HG03025 (cell line): ENCODE data around the gene EXOC6.

Experiments used
- ATAC-seq: cut with Tn5 transposase; IDR thresholded peaks from one replicate; pipeline ENCODE4 v1.9.1; 2021; ENCODE audit warnings: mild to moderate bottlenecking, moderate library complexity; ENCODE audit not compliant: unreplicated experiment, low FRiP score

Gene EXOC6

DNA sequence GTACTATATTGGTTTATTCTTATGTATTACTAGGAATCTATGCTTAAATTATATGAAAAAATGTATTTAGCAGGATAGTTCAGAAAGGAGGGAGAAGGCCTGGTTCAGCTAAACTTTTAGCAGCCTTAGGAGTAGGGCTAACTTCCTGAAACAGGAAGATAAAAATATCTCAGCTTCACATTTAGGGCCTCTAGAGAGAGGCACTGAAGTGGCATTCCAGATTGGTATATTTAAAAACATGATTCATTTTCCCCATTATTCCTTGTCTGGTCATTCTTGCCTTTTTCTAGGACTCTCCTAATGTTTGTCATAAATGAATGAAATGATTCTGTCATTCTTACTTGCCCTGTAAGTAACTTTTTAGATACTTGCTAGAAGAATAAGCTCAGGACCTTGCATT is 149.3 kb downstream of the EXOC6 start:
- ATAC-seq, result no peak

DNA sequence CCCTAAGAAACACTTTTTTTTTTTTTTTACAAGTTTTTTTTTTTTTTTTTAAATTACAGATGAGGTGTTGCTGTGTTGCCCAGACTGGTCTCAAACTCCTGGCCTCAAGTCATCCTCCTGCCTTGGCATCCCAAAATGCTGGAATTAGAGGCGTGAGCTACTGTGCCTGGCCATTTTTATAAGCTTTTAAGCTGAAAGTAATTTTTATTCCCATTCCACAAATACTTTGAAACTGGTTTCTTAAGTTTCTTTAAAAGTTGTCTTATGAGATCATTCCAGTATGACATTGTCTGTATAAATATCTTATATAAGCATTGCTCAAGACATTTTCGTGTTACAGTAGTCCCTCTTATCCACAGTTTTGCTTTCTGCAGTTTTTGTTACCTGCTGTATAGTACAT is 150.9 kb downstream of the EXOC6 start:
- ATAC-seq, result no peak

GRCh38 chr10:93006435-93007039 is 158.2 kb downstream of the EXOC6 start:
- ATAC-seq, result no peak

- ATAC-seq, result no peak
Observed at GRCh38 chr10:93015722-93016121, 167.4 kb downstream of the EXOC6 start.

DNA sequence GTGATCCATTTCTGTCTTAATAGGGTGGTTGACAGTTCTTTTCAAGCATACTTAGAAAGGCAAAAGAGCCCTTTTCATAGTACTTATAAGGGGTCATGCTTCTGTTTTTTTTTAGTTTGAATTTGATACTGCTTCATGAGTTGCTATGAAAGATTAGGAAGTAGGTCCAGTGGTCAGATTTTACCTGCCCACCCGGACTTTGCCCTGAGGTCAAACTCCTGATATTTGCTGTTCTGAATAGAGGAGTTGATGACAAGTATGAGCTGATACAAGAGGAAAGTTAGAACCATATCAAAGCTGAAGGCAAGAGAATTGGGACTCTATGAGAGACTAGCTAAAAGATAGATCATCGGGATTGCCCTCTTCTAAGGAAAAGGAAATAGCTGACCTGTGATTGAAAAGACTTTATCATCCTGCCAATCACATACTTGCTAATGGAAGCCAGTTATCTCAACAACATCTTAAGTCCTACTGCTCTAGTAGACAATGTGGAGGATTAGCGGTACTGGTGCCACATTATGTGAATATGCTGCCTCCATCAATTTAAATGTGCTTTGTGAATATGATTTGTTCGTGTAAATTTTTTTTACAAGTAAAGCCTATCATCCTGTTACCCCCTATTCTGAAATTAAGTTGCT is 174.8 kb downstream of the EXOC6 start:
- no peak for ATAC-seq

DNA sequence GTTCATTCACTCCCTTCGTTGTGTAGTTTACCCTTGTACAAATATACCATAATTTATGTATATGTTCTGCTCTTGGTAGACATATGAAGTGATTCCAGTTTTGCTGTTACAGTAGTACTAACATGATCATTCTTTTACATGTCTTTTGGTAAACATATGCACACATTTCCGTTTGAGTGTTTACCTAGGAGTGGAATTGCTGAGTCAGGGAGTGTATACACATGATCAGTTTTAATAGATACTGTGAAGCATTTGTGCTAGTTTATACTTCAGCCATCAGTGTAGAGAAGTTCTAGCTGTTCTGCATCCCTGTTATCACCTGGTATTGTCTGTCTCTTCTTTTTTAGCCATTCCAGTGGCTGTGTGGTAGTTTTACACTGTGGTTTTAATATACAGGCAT is 177.8 kb downstream of the EXOC6 start:
- no peak for ATAC-seq

DNA sequence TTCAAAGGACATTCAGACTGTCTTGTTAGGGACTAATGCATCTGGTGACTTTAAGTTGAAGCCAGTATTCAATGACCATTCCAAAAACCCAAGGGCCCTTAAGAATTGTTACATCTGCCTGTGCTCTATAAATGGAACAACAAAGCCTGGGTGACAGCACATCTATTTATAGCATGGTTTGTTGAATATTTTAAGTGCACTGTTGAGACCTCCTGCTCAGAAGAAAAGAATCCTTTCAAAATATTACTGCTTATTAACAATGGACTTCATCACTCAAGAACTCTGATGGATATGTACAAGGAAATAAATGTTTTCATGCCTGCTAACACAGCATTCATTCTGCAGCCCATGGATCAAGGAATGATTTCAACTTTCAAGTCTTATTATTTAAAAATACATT is 179.2 kb downstream of the EXOC6 start:
- no peak for ATAC-seq

- ATAC-seq, result no peak
Observed at GRCh38 chr10:93028883-93029282, 180.6 kb downstream of the EXOC6 start.

- no peak for ATAC-seq
Observed at GRCh38 chr10:93030409-93030808, 182.1 kb downstream of the EXOC6 start.

DNA sequence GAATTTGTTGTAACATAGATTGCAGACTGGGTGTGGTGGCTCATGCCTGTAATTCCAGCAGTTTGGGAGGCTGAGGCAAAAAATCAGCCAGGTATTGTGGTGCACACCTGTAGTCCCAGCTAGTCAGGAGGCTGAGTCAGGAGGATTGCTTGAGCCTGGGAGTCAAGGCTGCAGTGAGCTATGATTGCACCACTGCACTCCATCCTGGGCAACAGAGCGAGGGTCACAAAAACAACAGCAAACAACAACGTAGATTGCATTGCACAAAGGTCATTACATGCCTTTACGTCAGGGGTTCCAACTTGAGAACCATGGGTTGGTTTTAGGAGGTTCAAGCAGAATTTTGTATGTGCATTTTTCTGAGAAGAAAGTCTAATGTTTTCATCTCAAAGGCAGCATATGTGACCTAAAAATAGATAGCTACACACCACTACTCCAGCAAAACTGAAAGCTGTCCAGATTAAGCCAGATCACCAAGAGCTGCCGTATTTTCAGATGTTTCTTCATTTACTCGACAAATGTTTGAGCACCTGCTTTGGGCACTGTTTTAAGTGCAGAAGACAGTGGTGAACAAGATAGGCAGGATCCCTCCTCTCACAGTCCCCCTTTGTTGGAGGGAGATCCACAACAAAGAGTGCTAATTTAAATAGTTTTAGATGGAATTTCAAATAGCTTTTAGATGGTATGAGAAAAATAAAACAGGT is 183.9 kb downstream of the EXOC6 start:
- ATAC-seq, result no peak

- no peak for ATAC-seq
Observed at GRCh38 chr10:93032809-93033137, 184.5 kb downstream of the EXOC6 start.

- no peak for ATAC-seq
Observed at GRCh38 chr10:93034426-93034825, 186.1 kb downstream of the EXOC6 start.

- ATAC-seq, result no peak
Observed at GRCh38 chr10:93039110-93039509, 190.8 kb downstream of the EXOC6 start.

- ATAC-seq, result no peak
Observed at GRCh38 chr10:93039721-93040120, 191.4 kb downstream of the EXOC6 start.

- ATAC-seq, result no peak
Observed at GRCh38 chr10:93054486-93054885, 206.2 kb downstream of the EXOC6 start.

- no peak for ATAC-seq
Observed at GRCh38 chr10:93058139-93058538, 209.8 kb downstream of the EXOC6 start.

DNA sequence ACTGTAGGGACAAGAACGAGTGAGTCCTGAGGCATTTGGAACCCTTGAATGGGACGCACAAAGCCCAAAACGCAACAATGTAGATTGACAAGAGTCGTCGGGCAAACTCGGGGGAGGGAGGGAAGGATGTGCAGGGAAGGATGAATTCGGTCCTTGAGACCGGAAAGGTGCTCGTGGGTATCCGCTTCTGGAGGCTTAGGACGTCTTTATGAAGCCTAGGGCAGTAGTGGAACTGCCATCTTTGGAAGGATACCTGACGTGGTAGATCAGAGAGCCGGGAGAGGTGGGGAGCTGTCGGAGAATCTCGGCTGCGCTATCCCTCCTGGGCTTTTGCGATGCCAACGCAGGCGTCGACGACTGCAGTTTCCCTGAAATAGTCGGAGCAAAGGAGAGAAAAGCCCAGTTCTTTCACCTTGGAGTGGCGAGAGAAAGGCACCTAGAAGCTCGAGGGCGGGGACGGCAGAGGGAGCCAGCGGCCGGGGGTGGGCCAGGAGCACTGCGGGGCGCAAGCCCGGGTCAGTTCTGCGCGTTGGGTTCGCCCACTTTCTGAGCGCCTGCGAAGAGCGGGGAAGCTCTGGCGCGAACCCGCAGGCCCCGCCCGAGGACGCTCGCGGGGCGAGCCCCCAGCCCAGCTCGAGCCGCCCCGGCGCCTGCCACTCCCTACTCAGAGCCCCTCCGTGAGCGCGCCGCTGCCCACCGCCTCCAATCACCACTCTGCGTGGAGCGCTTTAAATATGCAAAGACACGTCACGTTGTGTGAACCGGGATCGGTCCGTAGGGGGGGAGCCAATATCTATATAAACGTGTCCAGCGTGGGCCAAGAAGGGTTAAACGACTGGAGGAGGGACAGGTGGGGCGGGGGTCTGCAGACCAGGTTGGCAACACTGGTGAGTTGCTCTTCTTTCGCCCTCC is 211.9 kb downstream of the EXOC6 start, which contains the start of gene CYP26C1:
Gene CYP26C1 (plus strand): TSS at position 824 of the 912 bp plus-strand sequence. CDS start 466 bp downstream, outside the sequence.
- no peak for ATAC-seq

DNA sequence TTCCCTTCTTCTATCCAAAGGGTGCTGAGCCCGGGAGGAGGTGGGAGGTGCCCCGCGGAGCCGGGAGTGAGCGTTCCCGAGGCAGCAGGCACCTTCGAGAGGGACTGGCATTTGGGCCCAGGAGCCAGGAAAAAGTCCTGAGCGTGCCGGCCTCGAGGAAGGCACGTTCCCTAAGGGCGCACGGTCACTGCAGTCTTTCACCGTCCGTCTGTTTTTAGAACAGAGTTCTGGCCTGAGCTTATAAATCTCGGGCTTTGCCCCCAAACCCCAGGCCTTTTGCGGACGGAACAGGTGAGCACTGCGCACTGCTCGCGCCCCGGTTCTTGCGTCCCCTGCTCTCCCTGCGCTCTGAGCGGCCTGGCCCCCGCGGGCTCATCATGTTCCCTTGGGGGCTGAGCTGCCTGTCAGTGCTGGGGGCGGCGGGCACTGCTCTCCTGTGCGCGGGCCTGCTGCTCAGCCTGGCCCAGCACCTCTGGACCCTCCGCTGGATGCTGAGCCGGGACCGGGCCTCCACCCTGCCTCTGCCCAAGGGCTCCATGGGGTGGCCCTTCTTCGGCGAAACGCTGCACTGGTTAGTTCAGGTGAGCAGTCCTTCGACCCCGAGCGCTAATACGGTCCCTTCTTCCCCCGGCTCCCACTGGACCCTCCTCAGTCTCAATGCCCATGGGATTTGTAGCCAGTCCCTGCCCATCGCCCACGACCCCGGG is 212.7 kb downstream of the EXOC6 start:
- ATAC-seq, result no peak

- no peak for ATAC-seq
Observed at GRCh38 chr10:93061594-93062513, 213.5 kb downstream of the EXOC6 start.
